Loucy (cell line): ENCODE results near the gene CPSF4L.

Experiments
- H2AFZ ChIP-seq: fragments of 200-600 bp; sonication (generic); 2 replicates; pipeline ENCODE4 v1.6.0; 2016; ENCODE audit warnings: antibody characterized with exemption, mild to moderate bottlenecking, low read length, moderate library complexity
- H3F3A ChIP-seq: fragments of 200-600 bp; 2 replicates; pipeline ENCODE4 v1.6.0; 2016; ENCODE audit warnings: antibody characterized with exemption, low read depth, mild to moderate bottlenecking
- H3K27me3 ChIP-seq: fragments of 200-600 bp; sonication (generic); 2 replicates; pipeline ENCODE4 v1.6.1; 2014; ENCODE audit warnings: low read length, mild to moderate bottlenecking; ENCODE audit not compliant: insufficient read depth, poor library complexity, severe bottlenecking
- H3K36me3 ChIP-seq: fragments of 200-600 bp; sonication (generic); 2 replicates; pipeline ENCODE4 v1.6.1; 2016; ENCODE audit warnings: low read length; ENCODE audit not compliant: insufficient read depth
- H3K4me1 ChIP-seq: fragments of 200-600 bp; sonication (generic); 2 replicates; pipeline ENCODE4 v1.5.1; 2014; ENCODE audit warnings: low read length, mild to moderate bottlenecking; ENCODE audit not compliant: insufficient read depth, poor library complexity, severe bottlenecking
- H3K4me2 ChIP-seq: fragments of 200-600 bp; sonication (generic); 2 replicates; pipeline ENCODE4 v1.6.0; 2014; ENCODE audit warnings: antibody characterized with exemption, low read length, low read depth, mild to moderate bottlenecking; ENCODE audit not compliant: poor library complexity, severe bottlenecking
- H3K4me3 ChIP-seq: fragments of 200-600 bp; sonication (generic); 2 replicates; pipeline ENCODE4 v1.5.1; 2014; ENCODE audit warnings: low read length, mild to moderate bottlenecking, mixed read lengths; ENCODE audit not compliant: poor library complexity, severe bottlenecking
- H3K79me2 ChIP-seq: fragments of 200-600 bp; sonication (generic); 2 replicates; pipeline ENCODE4 v1.6.1; 2014; ENCODE audit warnings: low read length; ENCODE audit not compliant: insufficient read depth
- H3K9ac ChIP-seq: fragments of 200-600 bp; sonication (generic); 2 replicates; pipeline ENCODE4 v1.6.0; 2014; ENCODE audit warnings: mild to moderate bottlenecking, low read depth, low read length, moderate library complexity; ENCODE audit not compliant: poor library complexity, severe bottlenecking
- H3K9me2 ChIP-seq: fragments of 200-600 bp; sonication (generic); replicated peaks from 2 replicates; pipeline ENCODE4 v1.6.1; 2016; ENCODE audit warnings: low read depth, low read length, mixed read lengths
- H3K9me3 ChIP-seq: fragments of 200-600 bp; sonication (generic); 2 replicates; pipeline ENCODE4 v1.6.1; 2014; ENCODE audit warnings: mild to moderate bottlenecking, antibody characterized with exemption, low read length, low read depth; ENCODE audit not compliant: insufficient read depth
- H4K20me1 ChIP-seq: fragments of 200-600 bp; sonication (generic); 2 replicates; pipeline ENCODE4 v1.6.0; 2014; ENCODE audit warnings: antibody characterized with exemption, low read length, mild to moderate bottlenecking; ENCODE audit not compliant: insufficient read depth, poor library complexity, severe bottlenecking
- EZH2phosphoT487 ChIP-seq: fragments of 200-600 bp; IDR thresholded peaks from 2 replicates; pipeline ENCODE4 v1.6.1; 2018; ENCODE audit warnings: antibody characterized with exemption, mild to moderate bottlenecking, moderate library complexity, borderline replicate concordance
- TF ChIP-seq, protein P1 (sequence below): fragments of 200-600 bp; sonication (generic); conservative IDR thresholded peaks from 2 replicates; pipeline ENCODE4 v1.5.1; 2014; ENCODE audit warnings: mild to moderate bottlenecking, antibody characterized with exemption, low read length

The CPSF4L gene

DNA sequence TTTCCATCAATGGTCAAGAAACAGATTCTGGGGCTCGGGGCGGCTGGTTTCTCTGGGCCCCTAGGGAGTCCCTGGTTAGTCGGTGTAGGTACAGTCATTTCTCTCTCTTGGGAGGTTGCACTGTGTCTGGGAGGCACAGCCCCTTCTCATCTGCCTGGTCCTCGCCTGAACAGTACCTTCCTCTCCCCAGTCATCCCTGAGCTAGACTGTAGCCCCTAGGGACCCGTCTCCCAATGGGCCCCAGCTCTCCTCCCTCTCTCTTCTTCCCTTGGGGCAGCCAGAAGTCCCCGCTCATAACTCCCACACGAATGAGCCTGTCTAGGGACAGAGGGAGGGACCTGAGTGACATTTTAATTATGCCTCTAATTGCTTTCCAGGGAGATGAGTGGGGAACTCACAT, 20.2 kb upstream of the CPSF4L start:
- H4K20me1 ChIP-seq, result no peaks in the 10 kb centered on the region
- no peaks in the 10 kb centered on the region for H3K27me3 ChIP-seq
- H2AFZ ChIP-seq, result no peak overlapping the region
- H3K4me3 ChIP-seq, result no peak overlapping the region
- H3K79me2 ChIP-seq, result no peaks in the 10 kb centered on the region
- no peaks in the 10 kb centered on the region for H3F3A ChIP-seq
- H3K4me1 ChIP-seq, result no peaks in the 10 kb centered on the region
- no peaks in the 10 kb centered on the region for H3K36me3 ChIP-seq
- no peak overlapping the region for H3K9ac ChIP-seq
- TF ChIP-seq, protein P1, sequence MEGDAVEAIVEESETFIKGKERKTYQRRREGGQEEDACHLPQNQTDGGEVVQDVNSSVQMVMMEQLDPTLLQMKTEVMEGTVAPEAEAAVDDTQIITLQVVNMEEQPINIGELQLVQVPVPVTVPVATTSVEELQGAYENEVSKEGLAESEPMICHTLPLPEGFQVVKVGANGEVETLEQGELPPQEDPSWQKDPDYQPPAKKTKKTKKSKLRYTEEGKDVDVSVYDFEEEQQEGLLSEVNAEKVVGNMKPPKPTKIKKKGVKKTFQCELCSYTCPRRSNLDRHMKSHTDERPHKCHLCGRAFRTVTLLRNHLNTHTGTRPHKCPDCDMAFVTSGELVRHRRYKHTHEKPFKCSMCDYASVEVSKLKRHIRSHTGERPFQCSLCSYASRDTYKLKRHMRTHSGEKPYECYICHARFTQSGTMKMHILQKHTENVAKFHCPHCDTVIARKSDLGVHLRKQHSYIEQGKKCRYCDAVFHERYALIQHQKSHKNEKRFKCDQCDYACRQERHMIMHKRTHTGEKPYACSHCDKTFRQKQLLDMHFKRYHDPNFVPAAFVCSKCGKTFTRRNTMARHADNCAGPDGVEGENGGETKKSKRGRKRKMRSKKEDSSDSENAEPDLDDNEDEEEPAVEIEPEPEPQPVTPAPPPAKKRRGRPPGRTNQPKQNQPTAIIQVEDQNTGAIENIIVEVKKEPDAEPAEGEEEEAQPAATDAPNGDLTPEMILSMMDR, result no peak
- TF ChIP-seq EZH2phosphoT487, result no peak
- H3K9me2 ChIP-seq, result no peaks in the 10 kb centered on the region
- no peaks in the 10 kb centered on the region for H3K9me3 ChIP-seq
- no peak overlapping the region for H3K4me2 ChIP-seq

DNA sequence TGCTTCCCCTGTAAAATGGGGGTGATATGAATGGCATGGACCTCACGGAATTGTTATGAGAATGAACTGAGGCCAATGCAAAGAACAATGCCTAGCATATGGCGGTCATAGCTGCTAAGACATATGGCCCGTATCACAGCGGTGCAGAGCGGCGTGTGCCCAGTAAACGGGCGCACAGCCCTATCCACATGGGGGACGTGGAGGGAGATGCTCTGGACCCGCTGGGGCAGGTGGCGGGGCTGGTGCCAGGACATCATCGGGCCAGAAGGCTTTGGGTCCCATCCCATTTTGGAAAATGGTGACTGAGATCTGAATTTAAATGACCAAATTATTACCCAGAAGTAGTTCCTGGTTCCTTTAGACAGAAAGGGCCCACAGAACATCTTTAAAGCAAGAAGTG, 18.5 kb upstream of the CPSF4L start:
- Histone ChIP-seq H4K20me1 (no peaks in the 10 kb centered on the region), H3K4me1 (no peaks in the 10 kb centered on the region), H3F3A (no peaks in the 10 kb centered on the region), H3K79me2 (no peaks in the 10 kb centered on the region), H3K36me3 (no peaks in the 10 kb centered on the region), H3K9ac (no peak overlapping the region), H3K27me3 (no peaks in the 10 kb centered on the region), H3K9me3 (no peaks in the 10 kb centered on the region), H3K4me3 (no peak overlapping the region), H2AFZ (no peak overlapping the region), H3K4me2 (no peak overlapping the region), H3K9me2 (no peaks in the 10 kb centered on the region)
- TF ChIP-seq, protein P1, result no peak
- TF ChIP-seq EZH2phosphoT487, result no peak

DNA sequence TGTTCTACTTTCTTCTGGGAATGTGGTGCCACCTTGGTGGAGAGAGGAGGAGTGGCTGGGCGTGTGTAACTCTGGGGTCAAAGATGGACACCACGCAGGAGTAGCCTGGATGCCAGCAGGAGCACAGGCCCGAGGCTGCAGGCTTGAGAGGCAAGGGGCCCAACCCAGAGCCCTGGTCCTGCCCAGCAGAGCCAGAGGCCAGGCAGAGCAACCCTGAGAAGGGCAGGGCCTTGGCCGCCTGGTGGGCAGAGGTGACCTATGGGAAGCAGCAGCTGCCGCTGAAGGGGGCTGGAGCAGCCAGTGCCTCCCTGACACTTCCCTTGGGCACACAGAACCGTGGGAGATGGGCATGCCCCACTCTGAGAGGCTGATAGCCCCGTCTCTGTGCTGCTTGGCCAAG, 18.0 kb upstream of the CPSF4L start:
- H3K27me3 ChIP-seq, result no peaks in the 10 kb centered on the region
- no peaks in the 10 kb centered on the region for H3K9me3 ChIP-seq
- H3K4me3 ChIP-seq, result no peak overlapping the region
- no peak overlapping the region for H3K4me2 ChIP-seq
- no peaks in the 10 kb centered on the region for H3K79me2 ChIP-seq
- no peaks in the 10 kb centered on the region for H4K20me1 ChIP-seq
- no peak overlapping the region for H3K9ac ChIP-seq
- no peaks in the 10 kb centered on the region for H3K36me3 ChIP-seq
- no peak for TF ChIP-seq EZH2phosphoT487
- TF ChIP-seq, protein P1, result no peak
- H3F3A ChIP-seq, result no peaks in the 10 kb centered on the region
- H3K9me2 ChIP-seq, result no peaks in the 10 kb centered on the region
- H3K4me1 ChIP-seq, result no peaks in the 10 kb centered on the region
- H2AFZ ChIP-seq, result no peak overlapping the region
